H1 (cell line): Measurements from ENCODE around the gene HYAL4. TPM values are rescaled to one million over a fixed set of nuclear protein-coding genes. Genes with fewer than 3 reads are reported as not detected.

Experiments
- CTCF ChIA-PET: fragments of 300-600 bp; sonication (Branson Sonifier 250); formaldehyde crosslinking; loops from one replicate; lab custom pipeline; 2021; ENCODE audit not compliant: partially characterized antibody; lab: Charles Lee
- POLR2A ChIA-PET: fragments of 300-600 bp; sonication (Branson Sonifier 250); formaldehyde crosslinking; loops from one replicate; lab custom pipeline; 2021; ENCODE audit warnings: inconsistent platforms; ENCODE audit not compliant: partially characterized antibody; lab: Charles Lee
- DNase-seq, 2 experiments: peaks; one replicate each; pipeline versions ENCODE4 v3.0.0 to v3.0.0-alpha.2; 2010 to 2022; ENCODE audit warnings: low spot score in 2 of 2, low read depth in 1 of 2, mixed read lengths in 1 of 2
- FAIRE-seq: peaks from 2 replicates; lab custom pipeline; 2011; peaks lifted over from hg19 to GRCh38; lab: Jason Lieb, UNC
- H2AFZ ChIP-seq: 2 replicates; pipeline ENCODE4 v1.8.1; 2012; ENCODE audit warnings: low read length, inconsistent platforms
- H2AK5ac ChIP-seq: 2 replicates; pipeline ENCODE4 v1.6.1; 2013; ENCODE audit warnings: low read depth, low read length
- H2BK120ac ChIP-seq: replicated peaks from 2 replicates; pipeline ENCODE3; 2013; ENCODE audit warnings: low read depth, low read length, inconsistent platforms
- H2BK12ac ChIP-seq: 2 replicates; pipeline ENCODE4 v1.6.1; 2013; ENCODE audit warnings: low read depth, low read length
- H2BK15ac ChIP-seq: 2 replicates; pipeline ENCODE4 v1.6.1; 2013; ENCODE audit warnings: low read length
- H2BK20ac ChIP-seq: 2 replicates; pipeline ENCODE4 v1.6.1; 2013; ENCODE audit warnings: low read length
- H2BK5ac ChIP-seq: 2 replicates; pipeline ENCODE4 v1.6.1; 2013; ENCODE audit warnings: low read depth, low read length
- H3K14ac ChIP-seq: 2 replicates; pipeline ENCODE4 v1.6.1; 2013; ENCODE audit warnings: inconsistent platforms; ENCODE audit not compliant: insufficient read length
- H3K18ac ChIP-seq: 2 replicates; pipeline ENCODE4 v1.6.1; 2013; ENCODE audit warnings: low read length; ENCODE audit errors: extremely low read depth
- H3K23ac ChIP-seq: 2 replicates; pipeline ENCODE4 v1.6.1; 2013; ENCODE audit warnings: inconsistent platforms; ENCODE audit not compliant: insufficient read length
- H3K23me2 ChIP-seq: 2 replicates; pipeline ENCODE4 v1.6.1; 2013; ENCODE audit warnings: low read depth, low read length
- H3K27ac ChIP-seq: 2 replicates; pipeline ENCODE4 v1.6.1; 2011; ENCODE audit warnings: low read depth, low read length, inconsistent platforms
- H3K27me3 ChIP-seq, 4 experiments: replicated peaks in 1 of 4; 1 replicate in 1 of 4; 2 replicates in 3 of 4; pipeline versions ENCODE4 v1.6.1 to v1.8.1; 2011 to 2013; ENCODE audit warnings: low read length in 3 of 4, mild to moderate bottlenecking in 3 of 4, inconsistent platforms in 2 of 4, mixed read lengths in 2 of 4, moderate library complexity in 1 of 4; ENCODE audit not compliant: control insufficient read depth in 3 of 4, insufficient read depth in 3 of 4; ENCODE audit errors: extremely low read depth in 1 of 4
- H3K36me3 ChIP-seq, 4 experiments: 2 replicates each; pipeline versions ENCODE4 v1.6.1 to v1.8.1; 2011 to 2013; ENCODE audit warnings: mild to moderate bottlenecking in 4 of 4, low read length in 3 of 4, moderate library complexity in 2 of 4, control low read depth in 1 of 4, inconsistent platforms in 1 of 4; ENCODE audit not compliant: insufficient read depth in 4 of 4, control insufficient read depth in 2 of 4
- H3K4ac ChIP-seq: replicated peaks from 2 replicates; pipeline ENCODE3; 2013; ENCODE audit warnings: low read length, low read depth, mixed read lengths, inconsistent platforms; ENCODE audit not compliant: insufficient read length
- H3K4me1 ChIP-seq, 4 experiments: replicated peaks in 1 of 4; 1 replicate in 1 of 4; 2 replicates in 3 of 4; pipeline versions ENCODE4 v1.6.1 to v1.8.1; 2011 to 2013; ENCODE audit warnings: low read length in 3 of 4, inconsistent platforms in 2 of 4, mixed read lengths in 1 of 4; ENCODE audit not compliant: insufficient read depth in 4 of 4, control insufficient read depth in 3 of 4
- H3K4me2 ChIP-seq, 2 experiments: 2 replicates each; pipeline versions ENCODE4 v1.6.1 to v1.8.1; 2011 to 2013; ENCODE audit warnings: low read depth in 2 of 2, low read length in 2 of 2, control low read depth in 1 of 2, inconsistent platforms in 1 of 2, mild to moderate bottlenecking in 1 of 2; ENCODE audit not compliant: insufficient read depth in 1 of 2
- H3K4me3 ChIP-seq, 4 experiments: fragments of 200-600, 300-600 bp in 1 of 4; sonication (generic), shearing (Covaris generic), sonication (Bioruptor Twin) in 1 of 4; 2 replicates each; pipeline versions ENCODE4 v1.5.1 to v1.8.1; 2011 to 2016; ENCODE audit warnings: low read length in 4 of 4, low read depth in 3 of 4, control low read depth in 2 of 4, inconsistent platforms in 2 of 4, mild to moderate bottlenecking in 2 of 4, mixed read lengths in 1 of 4, moderate library complexity in 1 of 4; ENCODE audit not compliant: insufficient read depth in 2 of 4; ENCODE audit errors: extremely low read depth in 1 of 4
- H3K56ac ChIP-seq: replicated peaks from 2 replicates; pipeline ENCODE3; 2013; ENCODE audit warnings: low read depth, mild to moderate bottlenecking, mixed read lengths, low read length, inconsistent platforms; ENCODE audit not compliant: insufficient read length
- H3K79me1 ChIP-seq: 2 replicates; pipeline ENCODE4 v1.6.1; 2013; ENCODE audit warnings: low read depth, low read length, control low read depth
- H3K79me2 ChIP-seq, 2 experiments: 2 replicates each; pipeline versions ENCODE4 v1.6.1 to v1.8.1; 2012 to 2013; ENCODE audit warnings: low read length in 2 of 2, mild to moderate bottlenecking in 2 of 2, inconsistent platforms in 1 of 2; ENCODE audit not compliant: insufficient read depth in 2 of 2, control insufficient read depth in 1 of 2
- H3K9ac ChIP-seq, 4 experiments: replicated peaks in 1 of 4; 1 replicate in 1 of 4; 2 replicates in 3 of 4; pipeline versions ENCODE4 v1.6.1 to v1.8.1; 2011 to 2013; ENCODE audit warnings: low read depth in 3 of 4, low read length in 3 of 4, control low read depth in 2 of 4, mild to moderate bottlenecking in 2 of 4, moderate library complexity in 2 of 4, inconsistent platforms in 1 of 4; ENCODE audit errors: extremely low read depth in 1 of 4
- H3K9me3 ChIP-seq, 2 experiments: 2 replicates each; pipeline versions ENCODE4 v1.6.1 to v1.8.1; 2012 to 2013; ENCODE audit warnings: mild to moderate bottlenecking in 2 of 2, moderate library complexity in 2 of 2, control low read depth in 1 of 2, inconsistent platforms in 1 of 2, low read depth in 1 of 2, low read length in 1 of 2, mixed read lengths in 1 of 2; ENCODE audit not compliant: insufficient read depth in 2 of 2
- H4K20me1 ChIP-seq, 2 experiments: replicated peaks in 1 of 2; 2 replicates each; pipeline versions ENCODE3 to v1.8.1; 2011 to 2013; ENCODE audit warnings: inconsistent platforms in 2 of 2, low read length in 2 of 2, mild to moderate bottlenecking in 1 of 2; ENCODE audit not compliant: insufficient read depth in 2 of 2, control insufficient read depth in 1 of 2
- H4K5ac ChIP-seq: 2 replicates; pipeline ENCODE4 v1.6.1; 2013; ENCODE audit warnings: low read length, low read depth, mixed read lengths, inconsistent platforms; ENCODE audit not compliant: insufficient read length
- H4K8ac ChIP-seq: 2 replicates; pipeline ENCODE4 v1.8.0; 2013; ENCODE audit warnings: mild to moderate bottlenecking, moderate library complexity, low read length, inconsistent platforms; ENCODE audit not compliant: insufficient read depth; ENCODE audit errors: extremely low read depth
- H4K91ac ChIP-seq: replicated peaks from 2 replicates; pipeline ENCODE3; 2013; ENCODE audit warnings: low read length, mixed read lengths, inconsistent platforms; ENCODE audit not compliant: insufficient read length
- CHD2 ChIP-seq: IDR thresholded peaks from 2 replicates; pipeline ENCODE4 v1.6.1; 2012; ENCODE audit warnings: low read length, improper control_type of control experiment
- GABPA ChIP-seq: IDR thresholded peaks from 2 replicates; pipeline ENCODE4 v1.6.1; 2011; ENCODE audit warnings: mild to moderate bottlenecking, low read length, moderate library complexity, borderline replicate concordance; ENCODE audit not compliant: insufficient read depth
- WGBS, 2 experiments: shearing (Covaris generic) in 1 of 2; methylation state at CpG; one replicate each; pipeline versions ENCODE4 v1.1.6 to v1.1.7; 2013 to 2015; ENCODE audit warnings: low lambda C conversion rate in 2 of 2, mixed read lengths in 2 of 2, inconsistent platforms in 1 of 2, low coverage in 1 of 2, missing lambda C conversion rate in 1 of 2; ENCODE audit not compliant: insufficient replicate concordance in 2 of 2, insufficient coverage in 1 of 2, insufficient read length in 1 of 2; ENCODE audit errors: extremely low coverage in 1 of 2, missing lambda C conversion rate in 1 of 2; 5-methylcytosine and 5-hydroxymethylcytosine counted together
- polyA plus RNA-seq, 7 experiments: library from polyadenylated mRNA; depleted of rRNA in 3 of 7; stranded (reverse) in 5 of 7; unstranded in 2 of 7; fragments of >200 nt in 5 of 7; fragments of 200-250 nt in 2 of 7; gene quantifications; 1 replicate in 5 of 7; 2 replicates in 1 of 7; 4 replicates in 1 of 7; pipeline versions ENCODE4 v1.2.1 to v1.2.3, GENCODE V29; 2011 to 2013; ENCODE audit warnings: missing spikeins in 2 of 7, mixed read lengths in 2 of 7
- total RNA-seq: library from RNA; stranded (reverse); fragmentation: NEBNext Ultra II Directional; extraction: Animal tissue kit (Norgen Biotek cat#: 25700); gene quantifications from 2 replicates; pipeline ENCODE4 v1.2.1, GENCODE V29; 2021

The HYAL4 gene
- total and polyA plus RNA-seq, 2 of the 8 experiments (the other 6 are each of a cell fraction or from before 2014, with no cell fraction given) = not detected

GRCh38 chr7:123918309-123918708, 73.3 kb downstream of the HYAL4 start:
- Histone ChIP-seq H2BK5ac (no peak overlapping the region), H3K27ac (no peak overlapping the region), H2BK15ac (no peak overlapping the region), H3K23me2 (no peaks in the 10 kb centered on the region), H3K23ac (no peak overlapping the region), H4K8ac (no peak overlapping the region), H3K79me2 (no peaks in the 10 kb centered on the region), H2AFZ (no peak overlapping the region), H2BK120ac (no peak overlapping the region), H3K14ac (no peak overlapping the region), H4K91ac (no peak overlapping the region), H4K20me1 (no peaks in the 10 kb centered on the region), H3K18ac (no peak overlapping the region), H3K79me1 (no peaks in the 10 kb centered on the region), H2AK5ac (no peak overlapping the region), H3K4me1 (no peaks in the 10 kb centered on the region), H3K36me3 (no peaks in the 10 kb centered on the region), H3K56ac (no peak overlapping the region), H2BK12ac (no peak overlapping the region), H3K9ac (no peak overlapping the region), H3K9me3 (no peaks in the 10 kb centered on the region), H3K27me3 (no peaks in the 10 kb centered on the region), H3K4me3 (no peak overlapping the region), H2BK20ac (no peak overlapping the region), H4K5ac (no peak overlapping the region), H3K4me2 (no peak overlapping the region), H3K4ac (no peak overlapping the region)
- DNase-seq (no peak), FAIRE-seq (no peak)
- CTCF ChIA-PET = no interaction called here
- POLR2A ChIA-PET = no interaction called here
- 87% methylated on average over 8 of the region's 8 CpGs; no CpG with 5 or more reads in 1 of the 2 experiments for WGBS, 2 experiments
- no peak for TF ChIP-seq GABPA
- TF ChIP-seq CHD2 = no peak
